Gastroesophageal sphincter (tissue), 3 donors: ENCODE results near the gene ZMIZ1.

Experiments
- CTCF ChIP-seq, 4 experiments: fragments of 200-600 bp in 2 of 4; fragments of 450-650 bp in 2 of 4; sonication (generic) in 1 of 4; IDR thresholded peaks; one replicate each; pipeline ENCODE4 v1.5.1; 2017 to 2019; ENCODE audit warnings: antibody characterized with exemption in 4 of 4, mild to moderate bottlenecking in 2 of 4, moderate library complexity in 2 of 4
- POLR2AphosphoS5 ChIP-seq: sonication (generic); formaldehyde crosslinking; IDR thresholded peaks from one replicate; pipeline ENCODE4 v1.6.1; 2017; ENCODE audit warnings: antibody characterized with exemption

DNA sequence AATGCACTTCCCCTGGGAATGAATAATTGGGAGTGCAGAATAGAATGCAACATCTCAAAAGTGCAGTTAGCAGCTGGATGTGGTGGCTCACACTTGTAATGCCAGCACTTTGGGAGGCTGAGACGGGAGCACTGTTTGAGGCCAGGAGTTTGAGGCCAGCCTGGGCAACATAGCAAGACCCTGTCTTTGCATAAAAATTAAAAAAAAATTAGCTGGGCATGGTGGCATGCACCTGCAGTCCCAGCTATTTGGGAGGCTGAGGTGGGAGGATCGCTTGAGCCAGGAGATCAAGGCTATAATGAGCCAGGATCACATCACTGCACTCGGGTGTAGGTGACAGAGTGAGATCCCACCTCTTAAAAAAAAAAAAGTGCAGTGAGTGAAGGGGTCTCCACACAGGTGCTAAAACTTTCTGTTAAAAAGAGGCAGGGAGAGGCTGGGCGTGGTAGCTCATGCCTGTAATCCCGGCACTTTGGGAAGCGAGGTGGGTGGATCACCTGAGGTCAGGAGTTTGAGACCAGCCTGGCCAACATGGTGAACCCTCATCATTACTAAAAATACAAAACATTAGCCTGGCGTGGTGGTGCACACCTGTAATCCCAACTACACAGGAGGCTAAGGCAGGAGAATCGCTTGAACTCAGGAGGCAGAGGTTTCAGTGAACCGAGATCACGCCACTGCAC lies 13.5 kb upstream of the ZMIZ1 start:
- TF ChIP-seq CTCF (IDR thresholded peaks at IDR 0.05), result no peak
- TF ChIP-seq POLR2AphosphoS5, result no peak
